HCT116 (cell line): Measurements from ENCODE around the gene PTCD1. TPM values are rescaled to one million over a fixed set of nuclear protein-coding genes. Genes with fewer than 3 reads are reported as not detected.
"Not testable (repeated sequence)": the region's sequence is repeated elsewhere in the genome, so short reads cannot be mapped to it uniquely, and the experiment has no call there.

Experiments
- ATAC-seq: fragments of 200-7000 bp; cut with Tn5 transposase; 2 replicates; pipeline ENCODE4 v1.9.1; 2020; ENCODE audit warnings: mild to moderate bottlenecking, moderate library complexity
- BruUV-seq: library from RNA; stranded (reverse); fragments of 400-500 nt; replicated peaks from 2 replicates; lab custom pipeline; 2021; lab: Mats Ljungman, UMichigan
- CTCF ChIA-PET: fragments of 300-600 bp; sonication (Branson Sonifier 250); formaldehyde crosslinking; loops from one replicate; lab custom pipeline; 2021; ENCODE audit warnings: antibody characterized with exemption; lab: Charles Lee
- POLR2A ChIA-PET: fragments of 300-600, 350-600 bp; sonication (Branson Sonifier 250); formaldehyde crosslinking; loops from one replicate; lab custom pipeline; 2021; ENCODE audit warnings: antibody characterized with exemption; lab: Charles Lee
- RAD21 ChIA-PET, 2 experiments: fragments of 300-600 bp; sonication (Branson Sonifier 250); formaldehyde crosslinking; loops; one replicate each; lab custom pipeline; 2023; ENCODE audit warnings: low total read pairs in 2 of 2; ENCODE audit not compliant: uncharacterized antibody in 2 of 2, unreplicated experiment in 2 of 2, low non-redundant PET in 1 of 2; lab: Charles Lee
- DNase-seq: peaks from one replicate; pipeline ENCODE4 v3.0.0-alpha.2; 2010; ENCODE audit warnings: low read depth, low spot score
- H2AFZ ChIP-seq: fragments of 200-600 bp; shearing (Covaris generic), sonication (generic); 2 replicates; pipeline ENCODE4 v1.6.1; 2017; ENCODE audit warnings: low read depth, mixed run types, mixed read lengths, antibody characterized with exemption, low read length; ENCODE audit not compliant: poor library complexity, severe bottlenecking
- H3K27ac ChIP-seq: 2 replicates; pipeline ENCODE4 v1.5.1; 2012; ENCODE audit warnings: low read depth, low read length
- H3K27me3 ChIP-seq: fragments of 200-600 bp; sonication (generic); 2 replicates; pipeline ENCODE4 v1.6.1; 2016; ENCODE audit warnings: mixed run types, low read length, mixed read lengths; ENCODE audit not compliant: insufficient read depth
- H3K36me3 ChIP-seq, 2 experiments: fragments of 200-500 bp in 1 of 2; fragments of 200-600 bp in 1 of 2; sonication (Bioruptor generic) in 1 of 2; sonication (generic) in 1 of 2; 2 replicates each; pipeline versions ENCODE4 v1.5.1 to v1.6.1; 2014 to 2016; ENCODE audit warnings: low read length in 2 of 2, inconsistent platforms in 1 of 2, mixed read lengths in 1 of 2, mixed run types in 1 of 2; ENCODE audit not compliant: insufficient read depth in 2 of 2, control insufficient read depth in 1 of 2
- H3K4me1 ChIP-seq, 2 experiments: fragments of 200-600 bp in 1 of 2; sonication (generic) in 1 of 2; 2 replicates each; pipeline versions ENCODE4 v1.5.1 to v1.6.1; 2012 to 2017; ENCODE audit warnings: low read length in 2 of 2, inconsistent platforms in 1 of 2, mild to moderate bottlenecking in 1 of 2, mixed read lengths in 1 of 2, mixed run types in 1 of 2, moderate library complexity in 1 of 2; ENCODE audit not compliant: insufficient read depth in 2 of 2, control insufficient read depth in 1 of 2
- H3K4me2 ChIP-seq: fragments of 200-600 bp; sonication (generic); 2 replicates; pipeline ENCODE4 v1.6.1; 2017; ENCODE audit warnings: mixed run types, low read length, mixed read lengths
- H3K4me3 ChIP-seq, 2 experiments: fragments of 200-600 bp in 1 of 2; sonication (generic) in 1 of 2; replicated peaks in 1 of 2; 2 replicates each; pipeline ENCODE4 v1.5.1; 2011 to 2016; ENCODE audit warnings: low read length in 2 of 2, control low read depth in 1 of 2, low read depth in 1 of 2, mild to moderate bottlenecking in 1 of 2, mixed read lengths in 1 of 2, mixed run types in 1 of 2
- H3K79me2 ChIP-seq: fragments of 200-600 bp; sonication (generic); 2 replicates; pipeline ENCODE4 v1.6.1; 2017; ENCODE audit warnings: mild to moderate bottlenecking, mixed run types, low read length, moderate library complexity, mixed read lengths; ENCODE audit not compliant: insufficient read depth
- H3K9ac ChIP-seq: fragments of 200-600 bp; sonication (generic); 2 replicates; pipeline ENCODE4 v1.6.1; 2016; ENCODE audit warnings: low read length, mixed read lengths
- H3K9me2 ChIP-seq: fragments of 200-600 bp; sonication (generic), shearing (Covaris generic); 2 replicates; pipeline ENCODE4 v1.6.1; 2017; ENCODE audit warnings: mixed run types, mild to moderate bottlenecking, moderate library complexity; ENCODE audit not compliant: insufficient read depth
- H3K9me3 ChIP-seq, 2 experiments: fragments of 200-500 bp in 1 of 2; fragments of 200-600 bp in 1 of 2; sonication (Bioruptor generic) in 1 of 2; sonication (generic) in 1 of 2; 2 replicates each; pipeline ENCODE4 v1.6.1; 2014 to 2017; ENCODE audit warnings: low read length in 2 of 2, mixed read lengths in 2 of 2, inconsistent platforms in 1 of 2, low read depth in 1 of 2, mild to moderate bottlenecking in 1 of 2, mixed run types in 1 of 2, moderate library complexity in 1 of 2; ENCODE audit not compliant: control insufficient read depth in 1 of 2, insufficient read depth in 1 of 2
- H4K20me1 ChIP-seq: fragments of 200-600 bp; sonication (generic), shearing (Covaris generic); 2 replicates; pipeline ENCODE4 v1.6.1; 2017; ENCODE audit warnings: mixed run types, mild to moderate bottlenecking, moderate library complexity; ENCODE audit not compliant: insufficient read depth
- CBX3 ChIP-seq: IDR thresholded peaks from 2 replicates; pipeline ENCODE4 v1.6.1; 2012; ENCODE audit warnings: low read depth
- CEBPB ChIP-seq: IDR thresholded peaks from 2 replicates; pipeline ENCODE4 v1.6.1; 2012; ENCODE audit warnings: low read depth
- EGR1 ChIP-seq: IDR thresholded peaks from 2 replicates; pipeline ENCODE4 v1.6.1; 2012; ENCODE audit warnings: low read depth
- EZH2 ChIP-seq: fragments of 200-600 bp; sonication (generic); IDR thresholded peaks from 2 replicates; pipeline ENCODE4 v1.6.1; 2017; ENCODE audit warnings: antibody characterized with exemption, mixed run types
- EZH2phosphoT487 ChIP-seq: fragments of 200-600 bp; IDR thresholded peaks from 2 replicates; pipeline ENCODE4 v1.6.1; 2018; ENCODE audit warnings: antibody characterized with exemption, borderline replicate concordance
- FOSL1 ChIP-seq: IDR thresholded peaks from 2 replicates; pipeline ENCODE4 v1.6.1; 2012; ENCODE audit warnings: low read depth
- JUND ChIP-seq: IDR thresholded peaks from 2 replicates; pipeline ENCODE4 v1.6.1; 2012
- POLR2AphosphoS5 ChIP-seq: IDR thresholded peaks from 2 replicates; pipeline ENCODE4 v1.6.1; 2011; ENCODE audit warnings: mild to moderate bottlenecking, low read depth, low read length, moderate library complexity
- RAD21 ChIP-seq: IDR thresholded peaks from 2 replicates; pipeline ENCODE4 v1.6.1; 2012; ENCODE audit warnings: low read depth, mild to moderate bottlenecking
- SIN3A ChIP-seq: IDR thresholded peaks from 2 replicates; pipeline ENCODE4 v1.6.1; 2012; ENCODE audit warnings: low read depth
- ZFX ChIP-seq: fragments of 450-650 bp; IDR thresholded peaks from 2 replicates; pipeline ENCODE4 v1.6.1; 2017
- intact Hi-C: fragments of 100-400 bp; cut with micrococcal nuclease; formaldehyde crosslinking; loops from 2 replicates; pipeline ENCODE4 v1.10.0; 2022
- total RNA-seq: library from RNA; stranded (reverse); gene quantifications from one replicate; pipeline ENCODE4 v1.2.1, GENCODE V29; 2021; ENCODE audit not compliant: unreplicated experiment
- TF ChIP-seq, protein P1 (sequence below), 3 experiments: fragments of 200-600 bp in 1 of 3; sonication (generic) in 1 of 3; IDR thresholded peaks in 2 of 3; conservative IDR thresholded peaks in 1 of 3; 2 replicates each; pipeline ENCODE4 v1.5.1; 2012 to 2017; ENCODE audit warnings: low read depth in 2 of 3, low read length in 2 of 3, antibody characterized with exemption in 1 of 3, borderline replicate concordance in 1 of 3, control low read depth in 1 of 3, mild to moderate bottlenecking in 1 of 3, mixed read lengths in 1 of 3, mixed run types in 1 of 3, moderate library complexity in 1 of 3; ENCODE audit not compliant: insufficient read depth in 1 of 3
- TF ChIP-seq, protein P2 (sequence below): IDR thresholded peaks from 2 replicates; pipeline ENCODE4 v1.6.1; 2012
- TF ChIP-seq, protein P3 (sequence below): IDR thresholded peaks from 2 replicates; pipeline ENCODE4 v1.6.1; 2011; ENCODE audit warnings: mild to moderate bottlenecking, low read length, moderate library complexity; ENCODE audit not compliant: insufficient replicate concordance; ENCODE audit errors: extremely low read depth

Gene PTCD1
- total RNA-seq, 1 experiment from 2014 or later: 9.2 TPM

DNA sequence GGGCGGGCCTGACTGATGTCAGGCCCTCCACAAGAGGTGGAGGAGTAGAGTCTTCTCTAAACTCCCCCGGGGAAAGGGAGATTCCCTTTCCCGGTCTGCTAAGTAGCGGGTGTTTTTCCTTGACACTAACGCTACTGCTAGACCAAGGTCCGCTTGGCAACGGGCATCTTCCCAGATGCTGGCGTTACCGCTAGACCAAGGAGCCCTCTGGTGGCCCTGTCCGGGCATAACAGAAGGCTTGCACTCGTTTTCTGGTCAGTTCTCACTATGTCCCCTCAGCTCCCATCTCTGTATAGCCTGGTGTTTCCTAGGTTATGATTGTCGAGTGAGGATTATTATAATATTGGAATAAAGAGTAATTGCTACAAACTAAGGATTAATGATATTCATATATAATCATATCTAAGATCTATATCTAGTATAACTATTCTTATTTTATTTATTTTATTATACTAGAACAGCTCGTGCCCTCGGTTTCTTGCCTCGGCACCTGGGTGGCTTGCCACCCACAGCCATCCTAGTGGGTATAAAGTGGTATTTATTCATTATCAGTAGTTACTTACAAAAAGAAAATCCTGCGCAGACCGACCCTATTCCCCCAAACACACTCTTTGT lies 23.0 kb downstream of the PTCD1 start:
- RAD21 ChIA-PET: interaction anchor here in 1 of 2 experiments (0.6 kb wide), 1 partner anchor 260 kb away, joined by 3 read pairs; no protein-coding TSS in a partner anchor
- Histone ChIP-seq H3K79me2 (peaks cover 42% of the 10 kb centered on the region), H3K36me3 (peaks cover 57 to 74% of the 10 kb centered on the region in 2 experiments)
- H3K27me3 ChIP-seq, BruUV-seq, POLR2A ChIA-PET, H3K27ac ChIP-seq, H4K20me1 ChIP-seq, intact Hi-C loops, H3K4me1 ChIP-seq, H3K4me3 ChIP-seq, H3K9me2 ChIP-seq, H2AFZ ChIP-seq, H3K4me2 ChIP-seq, H3K9me3 ChIP-seq, H3K9ac ChIP-seq, CTCF ChIA-PET: not testable (repeated sequence)
- DNase-seq (peak; percentile 50), ATAC-seq (0 out of 2 replicates have a peak, but pooled peaks have one; percentile 40)
- TF ChIP-seq, protein P1, sequence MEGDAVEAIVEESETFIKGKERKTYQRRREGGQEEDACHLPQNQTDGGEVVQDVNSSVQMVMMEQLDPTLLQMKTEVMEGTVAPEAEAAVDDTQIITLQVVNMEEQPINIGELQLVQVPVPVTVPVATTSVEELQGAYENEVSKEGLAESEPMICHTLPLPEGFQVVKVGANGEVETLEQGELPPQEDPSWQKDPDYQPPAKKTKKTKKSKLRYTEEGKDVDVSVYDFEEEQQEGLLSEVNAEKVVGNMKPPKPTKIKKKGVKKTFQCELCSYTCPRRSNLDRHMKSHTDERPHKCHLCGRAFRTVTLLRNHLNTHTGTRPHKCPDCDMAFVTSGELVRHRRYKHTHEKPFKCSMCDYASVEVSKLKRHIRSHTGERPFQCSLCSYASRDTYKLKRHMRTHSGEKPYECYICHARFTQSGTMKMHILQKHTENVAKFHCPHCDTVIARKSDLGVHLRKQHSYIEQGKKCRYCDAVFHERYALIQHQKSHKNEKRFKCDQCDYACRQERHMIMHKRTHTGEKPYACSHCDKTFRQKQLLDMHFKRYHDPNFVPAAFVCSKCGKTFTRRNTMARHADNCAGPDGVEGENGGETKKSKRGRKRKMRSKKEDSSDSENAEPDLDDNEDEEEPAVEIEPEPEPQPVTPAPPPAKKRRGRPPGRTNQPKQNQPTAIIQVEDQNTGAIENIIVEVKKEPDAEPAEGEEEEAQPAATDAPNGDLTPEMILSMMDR (IDR thresholded peaks at IDR 0.05 in 2 of 3, conservative IDR thresholded peaks at IDR 0.05 in 1 of 3; ENCODE audit: borderline replicate concordance in 1 of 3, insufficient read depth in 1 of 3, low read depth in 2 of 3, low read length in 2 of 3): peak; percentile 39 to 75 (median 55); a peak in 5 of 6 replicates
- TF ChIP-seq CBX3: peak; percentile 56; the same call in 1 of the 2 replicates
- TF ChIP-seq RAD21: peak; percentile 67

DNA sequence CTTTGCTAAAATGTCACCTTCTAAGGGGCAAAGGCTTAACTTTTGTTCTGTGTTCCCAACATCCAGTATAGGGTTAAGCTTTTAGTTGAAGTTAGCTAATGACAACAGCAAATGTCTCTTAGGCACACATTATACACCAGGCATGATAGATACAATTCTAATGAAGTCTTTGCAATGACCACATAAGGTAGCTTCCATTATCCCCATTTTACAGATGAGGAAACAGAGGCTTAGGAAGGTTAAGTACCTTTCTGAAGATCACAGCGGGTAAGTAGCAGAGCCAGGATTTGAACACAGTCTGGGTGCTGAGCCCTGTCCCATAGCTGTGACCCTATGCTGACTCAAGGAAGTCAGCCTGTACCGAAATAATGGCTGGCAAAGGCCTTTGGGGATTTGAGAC lies 28.0 kb downstream of the PTCD1 start:
- H3K36me3 ChIP-seq: peaks cover 30 to 41% of the 10 kb centered on the region in 2 experiments; a peak in 3 of 4 replicates
- H3K79me2 ChIP-seq: peaks cover 71% of the 10 kb centered on the region
- peak overlapping the region; percentile 96; the same call in 1 of the 2 replicates for H3K4me2 ChIP-seq
- intact Hi-C loops: no loop called here
- H2AFZ ChIP-seq: no peak overlapping the region
- ChIA-PET RAD21 (no interaction called here), CTCF (no interaction called here), POLR2A (no interaction called here)
- H3K9ac ChIP-seq: no peak overlapping the region
- BruUV-seq: no TSS peak
- H3K27ac ChIP-seq: no peak overlapping the region
- H3K4me3 ChIP-seq: no peak overlapping the region
- no peak for DNase-seq
- no peaks in the 10 kb centered on the region for H3K9me3 ChIP-seq
- no peak for ATAC-seq
- H3K27me3 ChIP-seq: no peaks in the 10 kb centered on the region
- no peaks in the 10 kb centered on the region; the same call in 1 of the 2 replicates for H4K20me1 ChIP-seq
- H3K9me2 ChIP-seq: no peaks in the 10 kb centered on the region
- H3K4me1 ChIP-seq: peaks cover 13 to 19% of the 10 kb centered on the region in 2 experiments; a peak in 3 of 4 replicates
- TF ChIP-seq RAD21 (no peak), CBX3 (no peak), CEBPB (no peak), EZH2phosphoT487 (no peak), EGR1 (no peak), FOSL1 (no peak), POLR2AphosphoS5 (no peak), ZFX (no peak), SIN3A (no peak; the same call in 1 of the 2 replicates), JUND (no peak), EZH2 (no peak)
- TF ChIP-seq, protein P2, sequence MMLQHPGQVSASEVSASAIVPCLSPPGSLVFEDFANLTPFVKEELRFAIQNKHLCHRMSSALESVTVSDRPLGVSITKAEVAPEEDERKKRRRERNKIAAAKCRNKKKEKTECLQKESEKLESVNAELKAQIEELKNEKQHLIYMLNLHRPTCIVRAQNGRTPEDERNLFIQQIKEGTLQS: no peak
- TF ChIP-seq, protein P3, sequence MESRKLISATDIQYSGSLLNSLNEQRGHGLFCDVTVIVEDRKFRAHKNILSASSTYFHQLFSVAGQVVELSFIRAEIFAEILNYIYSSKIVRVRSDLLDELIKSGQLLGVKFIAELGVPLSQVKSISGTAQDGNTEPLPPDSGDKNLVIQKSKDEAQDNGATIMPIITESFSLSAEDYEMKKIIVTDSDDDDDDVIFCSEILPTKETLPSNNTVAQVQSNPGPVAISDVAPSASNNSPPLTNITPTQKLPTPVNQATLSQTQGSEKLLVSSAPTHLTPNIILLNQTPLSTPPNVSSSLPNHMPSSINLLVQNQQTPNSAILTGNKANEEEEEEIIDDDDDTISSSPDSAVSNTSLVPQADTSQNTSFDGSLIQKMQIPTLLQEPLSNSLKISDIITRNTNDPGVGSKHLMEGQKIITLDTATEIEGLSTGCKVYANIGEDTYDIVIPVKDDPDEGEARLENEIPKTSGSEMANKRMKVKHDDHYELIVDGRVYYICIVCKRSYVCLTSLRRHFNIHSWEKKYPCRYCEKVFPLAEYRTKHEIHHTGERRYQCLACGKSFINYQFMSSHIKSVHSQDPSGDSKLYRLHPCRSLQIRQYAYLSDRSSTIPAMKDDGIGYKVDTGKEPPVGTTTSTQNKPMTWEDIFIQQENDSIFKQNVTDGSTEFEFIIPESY: no peak
